A673 (cell line): ENCODE results near the gene DMAC2. TPM values are rescaled to one million over a fixed set of nuclear protein-coding genes. Genes with fewer than 3 reads are reported as not detected.

Source experiments
- BruUV-seq: library from RNA; stranded (reverse); fragments of 400-500 nt; replicated peaks from 2 replicates; lab custom pipeline; 2021; lab: Mats Ljungman, UMichigan
- CTCF ChIA-PET: fragments of 300-600 bp; sonication (Branson Sonifier 250); formaldehyde crosslinking; loops from one replicate; lab custom pipeline; 2022; ENCODE audit warnings: antibody characterized with exemption; lab: Charles Lee
- POLR2A ChIA-PET: fragments of 300-600 bp; sonication (Branson Sonifier 250); formaldehyde crosslinking; loops from one replicate; lab custom pipeline; 2022; ENCODE audit warnings: antibody characterized with exemption; ENCODE audit not compliant: low non-redundant PET; lab: Charles Lee
- DNase-seq: peaks from one replicate; pipeline ENCODE4 v3.0.0-alpha.2; 2015; ENCODE audit warnings: low spot score
- H3K27ac ChIP-seq: fragments of 200-600 bp; sonication (generic); 2 replicates; pipeline ENCODE4 v1.5.1; 2016; ENCODE audit warnings: mixed run types, low read depth, mild to moderate bottlenecking, mixed read lengths, antibody characterized with exemption, low read length; ENCODE audit not compliant: poor library complexity, severe bottlenecking
- H3K27me3 ChIP-seq: fragments of 200-600 bp; sonication (generic); replicated peaks from 2 replicates; pipeline ENCODE4 v1.6.1; 2017; ENCODE audit warnings: mixed run types, low read depth, mild to moderate bottlenecking, mixed read lengths, antibody characterized with exemption, low read length; ENCODE audit not compliant: insufficient read depth, poor library complexity
- H3K36me3 ChIP-seq: fragments of 200-600 bp; sonication (generic); 2 replicates; pipeline ENCODE4 v1.6.1; 2016; ENCODE audit warnings: mixed run types, mild to moderate bottlenecking, mixed read lengths, antibody characterized with exemption, low read length; ENCODE audit not compliant: insufficient read depth, poor library complexity, severe bottlenecking
- H3K4me1 ChIP-seq: fragments of 200-600 bp; sonication (generic); 2 replicates; pipeline ENCODE4 v1.6.1; 2017; ENCODE audit warnings: mixed run types, mild to moderate bottlenecking, mixed read lengths, antibody characterized with exemption, low read length; ENCODE audit not compliant: insufficient read depth, poor library complexity, severe bottlenecking
- H3K4me3 ChIP-seq: fragments of 200-600 bp; sonication (generic); 2 replicates; pipeline ENCODE4 v1.5.1; 2016; ENCODE audit warnings: low read depth, mixed run types, mild to moderate bottlenecking, mixed read lengths, low read length; ENCODE audit not compliant: poor library complexity, severe bottlenecking
- H3K9me3 ChIP-seq: fragments of 200-600 bp; sonication (generic); 2 replicates; pipeline ENCODE4 v1.6.1; 2016; ENCODE audit warnings: mixed run types, low read depth, mild to moderate bottlenecking, mixed read lengths, antibody characterized with exemption, low read length; ENCODE audit not compliant: poor library complexity, severe bottlenecking
- CTCF ChIP-seq: fragments of 300-800, 200-600 bp; sonication (generic); conservative IDR thresholded peaks from 2 replicates; pipeline ENCODE4 v1.5.1; 2017; ENCODE audit warnings: low read depth, mild to moderate bottlenecking, antibody characterized with exemption, low read length, moderate library complexity, mixed read lengths
- EZH2 ChIP-seq: fragments of 200-600 bp; sonication (generic); IDR thresholded peaks from 2 replicates; pipeline ENCODE4 v1.6.1; 2017; ENCODE audit warnings: borderline replicate concordance, low read depth, mild to moderate bottlenecking, mixed read lengths, antibody characterized with exemption, low read length; ENCODE audit not compliant: poor library complexity, severe bottlenecking
- intact Hi-C: fragments of 100-400 bp; cut with micrococcal nuclease; formaldehyde crosslinking; loops from one replicate; pipeline ENCODE4 v1.10.0; 2022; ENCODE audit not compliant: unreplicated experiment
- total RNA-seq: library from RNA; stranded (reverse); gene quantifications from 2 replicates; pipeline ENCODE4 v1.2.3, GENCODE V29; 2021

DMAC2 gene
- total RNA-seq, 1 experiment from 2014 or later: 96.6 TPM

- H3K4me3 ChIP-seq: no peak overlapping the region
- TF ChIP-seq CTCF (no peak), EZH2 (no peak)
- ChIA-PET POLR2A (no interaction called here), CTCF (no interaction called here)
- peaks cover 66% of the 10 kb centered on the region for H3K27me3 ChIP-seq
- H3K27ac ChIP-seq: no peak overlapping the region
- no peaks in the 10 kb centered on the region for H3K4me1 ChIP-seq
- no peaks in the 10 kb centered on the region for H3K36me3 ChIP-seq
- no peaks in the 10 kb centered on the region for H3K9me3 ChIP-seq
- intact Hi-C loops: no loop called here
- BruUV-seq: no TSS peak
- no peak for DNase-seq
Observed at GRCh38 chr19:41480336-41480735, 40.6 kb upstream of the DMAC2 start.

GRCh38 chr19:41479757-41480191 is 40.1 kb upstream of the DMAC2 start:
- H3K36me3 ChIP-seq: no peaks in the 10 kb centered on the region
- H3K27me3 ChIP-seq: peaks cover 66% of the 10 kb centered on the region
- no peak for DNase-seq
- TF ChIP-seq EZH2 (no peak), CTCF (no peak)
- H3K4me3 ChIP-seq: no peak overlapping the region
- ChIA-PET POLR2A (no interaction called here), CTCF (no interaction called here)
- no peaks in the 10 kb centered on the region for H3K4me1 ChIP-seq
- no TSS peak for BruUV-seq
- intact Hi-C loops: loop anchor here (10.0 kb wide), 1 partner anchor 195 kb away; no protein-coding TSS in a partner anchor
- no peak overlapping the region for H3K27ac ChIP-seq
- H3K9me3 ChIP-seq: no peaks in the 10 kb centered on the region

DNA sequence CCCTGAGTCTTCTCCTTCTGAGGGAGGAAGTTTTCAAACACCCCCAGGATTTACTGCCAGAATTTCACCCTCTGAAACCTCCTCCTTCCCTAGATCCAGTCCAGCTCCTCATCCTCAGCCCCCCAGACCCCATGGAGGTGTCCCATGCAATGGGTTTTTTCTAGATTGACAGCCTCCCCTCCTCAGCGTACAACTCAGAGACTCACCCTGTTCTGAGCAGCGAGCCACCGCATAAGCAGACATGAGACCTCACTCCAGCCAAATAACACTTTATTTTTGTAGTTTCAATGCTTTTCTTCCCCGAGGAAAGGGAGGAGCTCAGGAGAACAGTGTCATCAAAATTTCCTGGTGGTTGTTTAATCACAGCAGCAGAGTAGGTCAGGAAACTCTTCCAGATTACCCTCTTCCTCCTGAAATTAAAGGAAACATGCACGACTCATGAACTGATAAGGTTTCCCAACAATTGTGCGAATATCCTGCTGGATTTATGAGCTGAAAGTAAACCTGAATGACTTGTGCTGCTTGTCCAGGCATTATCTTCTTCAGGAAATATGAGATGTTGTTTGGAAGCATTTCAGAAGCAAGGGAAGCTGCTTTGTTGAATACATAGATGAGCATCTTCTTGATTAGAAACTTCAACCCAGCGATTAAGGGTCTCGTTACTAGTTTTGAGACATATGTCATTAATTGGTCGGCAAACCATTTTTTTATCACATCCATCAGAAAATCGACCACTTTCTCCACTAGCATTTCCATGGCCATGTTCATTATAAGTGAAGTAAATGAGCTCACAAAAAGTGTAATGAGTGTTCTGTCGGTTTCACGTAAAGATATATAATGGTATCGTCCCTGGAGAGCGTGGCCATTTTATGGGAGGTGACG is 39.4 kb upstream of the DMAC2 start:
- no peak overlapping the region for H3K27ac ChIP-seq
- H3K36me3 ChIP-seq: no peaks in the 10 kb centered on the region
- DNase-seq: no peak
- no TSS peak for BruUV-seq
- intact Hi-C loops: loop anchor here (10.0 kb wide), 1 partner anchor 196 kb away; no protein-coding TSS in a partner anchor
- H3K4me3 ChIP-seq: no peak overlapping the region
- H3K9me3 ChIP-seq: no peaks in the 10 kb centered on the region
- ChIA-PET POLR2A (no interaction called here), CTCF (no interaction called here)
- no peak for TF ChIP-seq CTCF
- no peak for TF ChIP-seq EZH2
- no peaks in the 10 kb centered on the region for H3K4me1 ChIP-seq
- H3K27me3 ChIP-seq: peaks cover 66% of the 10 kb centered on the region
